Neuron (in vitro differentiated cells): ENCODE measurements around the gene SDR9C7.
"Not testable (repeated sequence)": the region's sequence is repeated elsewhere in the genome, so short reads cannot be mapped to it uniquely, and the experiment has no call there.

Source experiments
- H2AFZ ChIP-seq: one replicate; pipeline ENCODE4 v1.6.1; 2013; ENCODE audit warnings: low read depth, mild to moderate bottlenecking, inconsistent platforms, low read length, moderate library complexity
- H3K27me3 ChIP-seq: one replicate; pipeline ENCODE4 v1.6.1; 2013; ENCODE audit warnings: low read length; ENCODE audit not compliant: insufficient read depth
- H3K36me3 ChIP-seq: one replicate; pipeline ENCODE4 v1.6.1; 2013; ENCODE audit warnings: low read length; ENCODE audit not compliant: insufficient read depth
- H3K4me1 ChIP-seq: one replicate; pipeline ENCODE4 v1.6.1; 2013; ENCODE audit warnings: low read length; ENCODE audit not compliant: insufficient read depth
- H3K4me3 ChIP-seq: 2 replicates; pipeline ENCODE4 v1.5.1; 2013; ENCODE audit warnings: mild to moderate bottlenecking, low read length, moderate library complexity
- H3K9me3 ChIP-seq: one replicate; pipeline ENCODE4 v1.6.1; 2013; ENCODE audit warnings: low read length

Gene SDR9C7

GRCh38 chr12:56962247-56962646 lies 28.0 kb upstream of the SDR9C7 start:
- not testable (repeated sequence) for H3K9me3 ChIP-seq, H3K4me3 ChIP-seq, H3K27me3 ChIP-seq, H2AFZ ChIP-seq, H3K4me1 ChIP-seq, H3K36me3 ChIP-seq

DNA sequence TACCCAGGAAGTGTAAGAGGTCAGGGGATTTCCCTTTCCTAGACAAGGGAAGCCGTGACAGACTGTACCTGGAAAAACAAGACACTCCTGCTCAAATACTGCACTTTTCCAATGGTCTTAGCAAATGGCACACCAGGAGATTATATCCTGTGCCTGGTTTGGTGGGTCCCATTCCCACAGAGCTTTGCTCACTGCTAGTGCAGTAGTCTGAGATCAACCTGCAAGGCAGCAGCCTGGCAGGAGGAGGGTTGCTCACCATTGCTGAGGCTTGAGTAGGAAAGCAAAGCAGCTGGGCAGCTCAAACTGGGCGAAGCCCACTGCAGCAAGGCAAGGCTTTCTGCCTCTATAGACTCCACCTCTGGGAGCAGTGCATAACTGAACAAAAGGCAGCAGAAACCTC lies 24.2 kb upstream of the SDR9C7 start:
- Histone ChIP-seq H3K9me3 (peaks cover 6% of the 10 kb centered on the region), H3K36me3 (no peaks in the 10 kb centered on the region), H3K4me1 (no peaks in the 10 kb centered on the region), H2AFZ (no peak overlapping the region), H3K27me3 (no peaks in the 10 kb centered on the region), H3K4me3 (no peak overlapping the region)

DNA sequence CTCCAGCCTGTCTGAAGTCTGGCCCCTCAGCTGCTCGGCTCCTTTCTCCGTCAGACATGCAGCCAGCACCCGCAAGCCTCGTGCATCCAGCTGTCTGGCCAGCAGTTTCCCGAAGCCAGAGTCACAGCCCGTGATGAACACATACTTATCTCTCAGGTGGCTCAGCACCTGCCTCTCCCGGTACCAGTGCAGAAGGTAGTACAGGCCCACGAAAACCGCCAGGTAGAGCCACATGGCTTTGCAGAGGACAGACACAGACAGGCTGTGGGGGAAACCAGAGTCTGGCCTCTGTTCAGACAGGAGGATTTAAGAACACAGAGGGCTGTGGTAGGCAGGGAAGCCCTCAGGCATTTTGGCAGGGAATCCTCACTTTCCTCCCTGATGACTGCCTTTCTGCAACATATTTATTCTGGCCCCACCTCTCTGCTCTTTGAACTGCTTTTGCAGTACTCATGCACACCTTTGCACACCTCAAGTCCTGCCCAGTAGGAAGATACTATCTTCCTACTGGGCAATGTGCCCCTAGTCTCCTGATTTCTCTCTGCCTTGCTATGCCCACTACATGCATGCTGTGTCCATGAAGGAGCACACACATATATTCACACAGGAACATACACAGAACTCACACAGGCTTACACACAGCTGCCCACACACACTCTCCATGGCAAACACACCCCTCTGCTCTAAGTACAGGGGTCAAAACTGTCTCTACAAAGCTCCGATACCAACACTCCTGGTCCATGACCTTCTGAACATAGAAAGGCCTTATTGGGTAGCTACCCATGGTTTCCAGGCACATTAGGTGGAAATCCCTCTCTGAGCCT lies 23.2 kb upstream of the SDR9C7 start, which contains the start of gene RDH16:
RDH16 (minus strand) TSS at position 380 of the 824 bp plus-strand sequence; CDS start at position 234, 146 bp downstream.
- Histone ChIP-seq H3K4me3 (no peak within 1 kb of the TSS), H3K36me3 (no peaks in the 10 kb centered on the region), H3K4me1 (no peaks in the 10 kb centered on the region), H2AFZ (no peak within 1 kb of the TSS), H3K9me3 (peaks cover 6% of the 10 kb centered on the region), H3K27me3 (no peaks in the 10 kb centered on the region)

GRCh38 chr12:56955631-56956256 lies 21.5 kb upstream of the SDR9C7 start:
- Histone ChIP-seq H2AFZ (no peak overlapping the region), H3K9me3 (peaks cover 6% of the 10 kb centered on the region), H3K4me1 (no peaks in the 10 kb centered on the region), H3K4me3 (no peak overlapping the region), H3K27me3 (no peaks in the 10 kb centered on the region), H3K36me3 (no peaks in the 10 kb centered on the region)

DNA sequence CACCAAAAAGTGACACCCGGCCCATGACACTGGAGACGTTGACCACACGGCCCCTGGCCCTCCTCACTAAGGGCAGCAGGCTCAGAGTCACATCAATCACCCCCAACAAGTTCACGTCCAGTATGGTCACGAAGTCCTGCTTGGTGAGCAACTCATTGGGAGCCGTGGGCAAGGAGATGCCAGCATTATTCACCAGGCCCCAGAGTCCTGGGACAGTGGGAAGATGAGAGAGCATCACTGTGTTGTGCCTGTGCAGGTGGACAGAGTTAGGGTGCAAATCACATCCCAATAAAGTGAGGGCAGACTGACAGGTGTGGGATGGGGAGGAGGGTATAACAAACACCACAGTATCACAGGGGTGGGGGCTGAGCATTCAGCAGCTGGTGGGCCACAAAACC lies 20.7 kb upstream of the SDR9C7 start:
- no peak overlapping the region for H3K4me3 ChIP-seq
- H3K9me3 ChIP-seq, result peaks cover 6% of the 10 kb centered on the region
- H3K27me3 ChIP-seq, result no peaks in the 10 kb centered on the region
- no peaks in the 10 kb centered on the region for H3K36me3 ChIP-seq
- no peak overlapping the region for H2AFZ ChIP-seq
- no peaks in the 10 kb centered on the region for H3K4me1 ChIP-seq

DNA sequence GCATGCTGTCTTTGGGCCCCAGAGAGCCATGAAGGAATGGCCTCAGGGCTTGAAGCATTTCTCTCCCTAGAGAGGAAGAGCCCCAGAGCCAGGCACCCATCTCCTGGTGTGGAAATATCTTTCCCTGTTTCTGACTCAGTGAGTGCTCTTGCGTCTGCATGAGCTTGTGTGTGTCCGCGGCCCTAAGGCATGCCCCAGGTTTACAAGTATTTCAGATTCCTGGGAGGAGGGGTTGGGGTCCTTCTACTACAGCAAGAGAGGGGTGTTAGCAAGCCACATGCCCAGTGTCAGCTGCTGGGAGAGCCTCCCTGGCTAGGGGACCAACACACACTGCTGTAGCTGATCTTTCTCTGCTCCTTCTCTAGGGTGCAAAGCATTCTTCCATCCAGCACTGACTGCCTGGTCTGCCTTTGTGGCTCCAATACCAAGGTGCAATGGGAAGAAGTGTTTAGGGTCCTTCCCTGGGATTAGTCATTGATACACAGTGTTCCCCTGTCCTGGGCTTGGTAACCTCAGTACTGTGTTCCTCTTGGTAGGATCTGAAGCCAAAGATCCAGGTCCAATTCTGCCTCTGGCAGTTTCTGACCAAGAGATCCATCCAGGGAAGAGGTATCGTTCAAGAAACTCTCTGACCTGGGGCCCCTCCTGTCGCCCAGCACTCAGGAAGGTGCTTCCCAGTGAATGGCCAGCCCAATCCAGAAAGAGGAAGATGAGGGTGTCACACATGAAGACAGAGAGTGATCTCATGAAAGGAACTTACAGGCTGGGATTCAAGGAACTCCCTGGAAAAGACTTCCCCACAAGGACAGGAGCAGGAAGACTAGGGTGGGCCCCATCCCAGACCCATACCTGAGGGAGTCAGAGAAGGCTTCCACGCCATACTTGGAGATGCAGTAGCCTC lies 20.1 kb upstream of the SDR9C7 start:
- Histone ChIP-seq H3K27me3 (no peaks in the 10 kb centered on the region), H3K4me1 (no peaks in the 10 kb centered on the region), H3K9me3 (peaks cover 6% of the 10 kb centered on the region), H3K4me3 (no peak overlapping the region), H2AFZ (no peak overlapping the region), H3K36me3 (no peaks in the 10 kb centered on the region)

DNA sequence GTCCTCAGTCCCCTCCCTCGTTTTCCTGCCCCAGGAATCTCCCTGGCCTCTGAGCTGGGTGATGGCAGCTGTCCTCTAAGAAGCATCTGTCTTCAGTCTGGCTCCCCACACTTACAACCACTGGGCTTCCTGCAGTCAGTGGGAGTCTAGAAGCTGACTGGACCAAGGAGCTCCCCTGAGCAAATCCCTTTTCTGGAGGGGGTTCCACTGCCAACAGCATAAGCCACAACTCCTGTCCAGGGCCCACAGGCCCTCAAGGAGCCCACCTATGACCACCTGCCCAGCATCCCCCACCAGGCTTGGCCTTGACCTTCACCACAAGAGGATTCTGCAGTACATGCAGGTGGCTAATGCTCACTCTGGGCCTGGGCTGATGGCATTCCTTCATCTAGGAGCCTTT lies 19.1 kb upstream of the SDR9C7 start:
- no peaks in the 10 kb centered on the region for H3K4me1 ChIP-seq
- H3K9me3 ChIP-seq, result peaks cover 2% of the 10 kb centered on the region
- no peaks in the 10 kb centered on the region for H3K27me3 ChIP-seq
- no peaks in the 10 kb centered on the region for H3K36me3 ChIP-seq
- H3K4me3 ChIP-seq, result no peak overlapping the region
- H2AFZ ChIP-seq, result no peak overlapping the region

- H3K36me3 ChIP-seq, result no peaks in the 10 kb centered on the region
- no peaks in the 10 kb centered on the region for H3K9me3 ChIP-seq
- H3K27me3 ChIP-seq, result no peaks in the 10 kb centered on the region
These were observed 17.6 kb upstream of the SDR9C7 start for GRCh38 chr12:56951582-56952339.

GRCh38 chr12:56948881-56949280 lies 14.7 kb upstream of the SDR9C7 start:
- Histone ChIP-seq H3K27me3 (no peaks in the 10 kb centered on the region), H3K36me3 (no peaks in the 10 kb centered on the region), H3K4me3 (no peak overlapping the region), H3K4me1 (no peaks in the 10 kb centered on the region), H2AFZ (no peak overlapping the region), H3K9me3 (no peaks in the 10 kb centered on the region)

More at GRCh38 chr12:56951582-56952339, 17.6 kb upstream of the SDR9C7 start:
- Histone ChIP-seq H3K4me1 (no peaks in the 10 kb centered on the region), H3K4me3 (no peak overlapping the region), H2AFZ (no peak overlapping the region)

- Histone ChIP-seq H3K9me3 (no peaks in the 10 kb centered on the region), H3K36me3 (no peaks in the 10 kb centered on the region), H3K4me3 (no peak overlapping the region), H3K27me3 (no peaks in the 10 kb centered on the region), H3K4me1 (no peaks in the 10 kb centered on the region), H2AFZ (no peak overlapping the region)
These were observed 14.2 kb upstream of the SDR9C7 start for GRCh38 chr12:56948457-56948777.

GRCh38 chr12:56947633-56948456 lies 13.6 kb upstream of the SDR9C7 start:
- no peaks in the 10 kb centered on the region for H3K36me3 ChIP-seq
- H3K4me1 ChIP-seq, result no peaks in the 10 kb centered on the region
- no peaks in the 10 kb centered on the region for H3K27me3 ChIP-seq
- H3K9me3 ChIP-seq, result no peaks in the 10 kb centered on the region
- H3K4me3 ChIP-seq, result no peak overlapping the region
- H2AFZ ChIP-seq, result no peak overlapping the region

GRCh38 chr12:56943878-56944277 lies 9.7 kb upstream of the SDR9C7 start:
- H3K4me1 ChIP-seq, result no peaks in the 10 kb centered on the region
- no peak overlapping the region for H2AFZ ChIP-seq

More at GRCh38 chr12:56943878-56944277, 9.7 kb upstream of the SDR9C7 start:
- Histone ChIP-seq H3K9me3 (no peaks in the 10 kb centered on the region), H3K36me3 (no peaks in the 10 kb centered on the region), H3K4me3 (no peak overlapping the region), H3K27me3 (no peaks in the 10 kb centered on the region)
